Fibroblast of skin of right biceps (primary cell): ENCODE measurements around the gene RABGAP1L.

Experiments
- DNase-seq: peaks from one replicate; pipeline ENCODE4 v3.0.0-alpha.2; 2013

RABGAP1L gene

GRCh38 chr1:174953285-174954072 lies 794.2 kb downstream of the RABGAP1L start:
- no peak for DNase-seq

GRCh38 chr1:174954073-174954460 lies 794.7 kb downstream of the RABGAP1L start:
- DNase-seq, result no peak

- DNase-seq, result no peak
These were observed 795.6 kb downstream of the RABGAP1L start for GRCh38 chr1:174954671-174955669.

- no peak for DNase-seq
These were observed 796.8 kb downstream of the RABGAP1L start for GRCh38 chr1:174956086-174956485.

GRCh38 chr1:174956976-174957375 lies 797.7 kb downstream of the RABGAP1L start:
- no peak for DNase-seq

GRCh38 chr1:174957829-174958228 lies 798.5 kb downstream of the RABGAP1L start:
- no peak for DNase-seq

- no peak for DNase-seq
These were observed 799.1 kb downstream of the RABGAP1L start for GRCh38 chr1:174958396-174958795.

GRCh38 chr1:174960362-174960761 lies 801.0 kb downstream of the RABGAP1L start:
- no peak for DNase-seq

- DNase-seq, result no peak
These were observed 804.3 kb downstream of the RABGAP1L start for GRCh38 chr1:174963529-174964125.

- no peak for DNase-seq
These were observed 805.1 kb downstream of the RABGAP1L start for GRCh38 chr1:174964261-174964971.

- no peak for DNase-seq
These were observed 805.6 kb downstream of the RABGAP1L start for GRCh38 chr1:174964972-174965361.

GRCh38 chr1:174965362-174966007 lies 806.2 kb downstream of the RABGAP1L start:
- DNase-seq, result no peak

GRCh38 chr1:174966008-174966572 lies 806.8 kb downstream of the RABGAP1L start:
- DNase-seq, result no peak

GRCh38 chr1:174967845-174968705 lies 808.8 kb downstream of the RABGAP1L start:
- no peak for DNase-seq

- peak; percentile 80 for DNase-seq
These were observed 809.5 kb downstream of the RABGAP1L start for GRCh38 chr1:174968750-174969244.

- peak; percentile 6 for DNase-seq
These were observed 810.7 kb downstream of the RABGAP1L start for GRCh38 chr1:174969977-174970376.

GRCh38 chr1:174971466-174971865 lies 812.1 kb downstream of the RABGAP1L start:
- no peak for DNase-seq

GRCh38 chr1:174971902-174972301 lies 812.6 kb downstream of the RABGAP1L start:
- DNase-seq, result no peak

- no peak for DNase-seq
These were observed 815.4 kb downstream of the RABGAP1L start for GRCh38 chr1:174974711-174975119.

- no peak for DNase-seq
These were observed 816.4 kb downstream of the RABGAP1L start for GRCh38 chr1:174975764-174976163.
